PFSK-1 (cell line): ENCODE measurements around the gene SIGLEC15.

Source experiments
- FOXP2 ChIP-seq: optimal IDR thresholded peaks from 2 replicates; pipeline ENCODE3; 2011; ENCODE audit warnings: borderline replicate concordance, control low read depth, inconsistent platforms; ENCODE audit not compliant: insufficient read depth; ENCODE audit errors: extremely low read length, extremely low read depth
- POLR2AphosphoS5 ChIP-seq: IDR thresholded peaks from 2 replicates; pipeline ENCODE4 v1.6.1; 2012; ENCODE audit warnings: low read depth, mild to moderate bottlenecking, control low read depth, low read length, moderate library complexity
- SIN3A ChIP-seq: IDR thresholded peaks from 2 replicates; pipeline ENCODE4 v1.6.1; 2012; ENCODE audit warnings: mild to moderate bottlenecking, low read length, moderate library complexity, borderline replicate concordance; ENCODE audit not compliant: insufficient read depth
- TAF1 ChIP-seq: IDR thresholded peaks from 2 replicates; pipeline ENCODE4 v1.6.1; 2012; ENCODE audit warnings: low read length, control low read depth, borderline replicate concordance; ENCODE audit not compliant: insufficient read depth
- TF ChIP-seq, protein P1 (sequence below), 2 experiments: IDR thresholded peaks; 2 replicates each; pipeline versions ENCODE4 v1.6.1 to v1.8.0; 2011 to 2012; ENCODE audit warnings: low read depth in 2 of 2, low read length in 2 of 2, control low read depth in 1 of 2, inconsistent platforms in 1 of 2, mild to moderate bottlenecking in 1 of 2, moderate library complexity in 1 of 2; ENCODE audit not compliant: insufficient read depth in 1 of 2

SIGLEC15 gene

DNA sequence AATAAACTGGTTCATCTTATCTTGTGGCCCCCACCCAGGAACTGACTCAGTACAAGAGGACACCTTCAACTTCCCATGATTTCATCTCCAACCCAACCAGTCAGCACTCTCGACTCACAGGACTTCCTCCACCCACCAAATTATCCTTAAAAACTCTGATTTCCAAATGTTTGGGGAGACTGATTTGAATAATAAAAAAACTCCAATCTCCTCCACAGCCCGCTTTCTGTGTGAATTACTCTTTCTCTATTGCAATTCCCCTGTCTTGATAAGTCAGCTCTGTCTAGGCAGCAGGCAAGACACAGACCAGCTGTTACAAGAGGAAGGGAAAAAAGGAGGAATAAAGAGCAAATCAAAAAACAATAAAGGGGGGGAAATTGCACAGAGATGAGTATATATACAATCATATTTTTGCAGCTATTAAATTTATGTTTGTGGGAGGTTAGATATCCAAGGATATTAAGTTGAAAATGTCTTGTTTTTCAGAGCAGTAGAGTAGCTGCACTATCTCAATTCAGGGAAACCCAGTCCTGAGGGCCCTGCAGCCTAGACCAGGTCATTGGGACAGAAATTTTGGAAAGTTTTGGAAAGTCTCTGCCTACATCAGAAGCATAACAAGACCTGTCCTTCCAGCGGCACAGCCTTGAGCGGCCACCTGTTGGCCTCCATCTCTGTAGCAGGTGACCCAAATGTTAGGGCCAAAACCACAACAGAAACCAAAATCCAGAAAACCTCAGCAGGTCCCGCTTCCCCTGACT, 32.8 kb upstream of the SIGLEC15 start:
- TF ChIP-seq, protein P1, sequence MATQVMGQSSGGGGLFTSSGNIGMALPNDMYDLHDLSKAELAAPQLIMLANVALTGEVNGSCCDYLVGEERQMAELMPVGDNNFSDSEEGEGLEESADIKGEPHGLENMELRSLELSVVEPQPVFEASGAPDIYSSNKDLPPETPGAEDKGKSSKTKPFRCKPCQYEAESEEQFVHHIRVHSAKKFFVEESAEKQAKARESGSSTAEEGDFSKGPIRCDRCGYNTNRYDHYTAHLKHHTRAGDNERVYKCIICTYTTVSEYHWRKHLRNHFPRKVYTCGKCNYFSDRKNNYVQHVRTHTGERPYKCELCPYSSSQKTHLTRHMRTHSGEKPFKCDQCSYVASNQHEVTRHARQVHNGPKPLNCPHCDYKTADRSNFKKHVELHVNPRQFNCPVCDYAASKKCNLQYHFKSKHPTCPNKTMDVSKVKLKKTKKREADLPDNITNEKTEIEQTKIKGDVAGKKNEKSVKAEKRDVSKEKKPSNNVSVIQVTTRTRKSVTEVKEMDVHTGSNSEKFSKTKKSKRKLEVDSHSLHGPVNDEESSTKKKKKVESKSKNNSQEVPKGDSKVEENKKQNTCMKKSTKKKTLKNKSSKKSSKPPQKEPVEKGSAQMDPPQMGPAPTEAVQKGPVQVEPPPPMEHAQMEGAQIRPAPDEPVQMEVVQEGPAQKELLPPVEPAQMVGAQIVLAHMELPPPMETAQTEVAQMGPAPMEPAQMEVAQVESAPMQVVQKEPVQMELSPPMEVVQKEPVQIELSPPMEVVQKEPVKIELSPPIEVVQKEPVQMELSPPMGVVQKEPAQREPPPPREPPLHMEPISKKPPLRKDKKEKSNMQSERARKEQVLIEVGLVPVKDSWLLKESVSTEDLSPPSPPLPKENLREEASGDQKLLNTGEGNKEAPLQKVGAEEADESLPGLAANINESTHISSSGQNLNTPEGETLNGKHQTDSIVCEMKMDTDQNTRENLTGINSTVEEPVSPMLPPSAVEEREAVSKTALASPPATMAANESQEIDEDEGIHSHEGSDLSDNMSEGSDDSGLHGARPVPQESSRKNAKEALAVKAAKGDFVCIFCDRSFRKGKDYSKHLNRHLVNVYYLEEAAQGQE (IDR thresholded peaks at IDR 0.05; ENCODE audit: insufficient read depth in 1 of 2, low read depth in 2 of 2, low read length in 2 of 2): no peak
- TF ChIP-seq POLR2AphosphoS5 (no peak), SIN3A (no peak), TAF1 (no peak), FOXP2 (no peak)

- TF ChIP-seq TAF1 (no peak), FOXP2 (no peak)
These were observed 32.1 kb upstream of the SIGLEC15 start for GRCh38 chr18:45793264-45793965.

DNA sequence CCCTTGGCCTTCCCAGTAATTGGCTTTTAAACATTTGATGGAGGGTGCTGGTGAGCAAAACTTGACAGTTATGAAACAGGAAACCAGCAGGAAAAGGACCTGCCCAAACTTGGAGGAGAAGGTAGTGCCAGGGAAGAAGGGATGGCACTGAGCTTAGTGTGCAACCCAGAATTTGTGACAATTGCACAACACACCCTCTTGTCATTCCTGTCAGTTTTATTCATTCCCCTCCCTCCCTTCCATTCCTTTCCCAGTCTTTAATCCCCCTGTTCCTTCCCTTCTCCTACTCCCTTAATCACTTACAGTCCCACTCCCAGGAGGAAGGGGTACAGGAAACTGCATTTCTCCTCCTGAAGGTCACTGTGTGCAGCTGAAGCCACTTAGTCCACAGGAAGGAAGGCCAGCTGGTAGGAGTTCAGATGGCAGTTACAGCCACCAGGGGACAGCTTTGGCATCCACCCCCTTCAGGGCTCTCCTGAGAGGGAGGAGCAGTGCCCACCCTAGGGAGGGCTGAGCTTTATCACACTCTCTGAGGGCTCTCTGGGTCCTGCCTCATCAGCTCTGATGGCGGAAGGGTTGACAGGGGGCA, 24.0 kb upstream of the SIGLEC15 start:
- TF ChIP-seq FOXP2: no peak
- TF ChIP-seq SIN3A: no peak
- TF ChIP-seq, protein P1 (IDR thresholded peaks at IDR 0.05; ENCODE audit: insufficient read depth in 1 of 2, low read depth in 2 of 2, low read length in 2 of 2): no peak
- no peak for TF ChIP-seq TAF1
- TF ChIP-seq POLR2AphosphoS5: no peak

GRCh38 chr18:45802814-45803492, 22.5 kb upstream of the SIGLEC15 start:
- no peak for TF ChIP-seq SIN3A
- TF ChIP-seq FOXP2: no peak
- TF ChIP-seq, protein P1 (IDR thresholded peaks at IDR 0.05; ENCODE audit: insufficient read depth in 1 of 2, low read depth in 2 of 2, low read length in 2 of 2): no peak
- no peak for TF ChIP-seq TAF1
- no peak for TF ChIP-seq POLR2AphosphoS5

GRCh38 chr18:45805551-45805950, 19.9 kb upstream of the SIGLEC15 start:
- TF ChIP-seq, protein P1 (IDR thresholded peaks at IDR 0.05; ENCODE audit: insufficient read depth in 1 of 2, low read depth in 2 of 2, low read length in 2 of 2): no peak
- TF ChIP-seq POLR2AphosphoS5 (no peak), FOXP2 (no peak), SIN3A (no peak), TAF1 (no peak)
